Activated CD8-positive, alpha-beta memory T cell treated with anti-CD3 and anti-CD28 coated beads for 1 hour (primary cell): ENCODE data around the gene MATK.
A peak's percentile ranks its signal among the peaks of the same experiment; 100 is the strongest.
"Not testable (repeated sequence)": the region's sequence is repeated elsewhere in the genome, so short reads cannot be mapped to it uniquely, and the experiment has no call there.

Experiments
- DNase-seq, 2 donors: peaks; one replicate each; pipeline ENCODE4 v3.0.0-alpha.2; 2020; ENCODE audit warnings: low read depth in 1 of 2; ENCODE audit errors: extremely low read depth in 1 of 2

MATK gene

GRCh38 chr19:3773814-3774515, 12.2 kb downstream of the MATK start:
- DNase-seq: no peak

GRCh38 chr19:3771906-3772455, 14.2 kb downstream of the MATK start, which contains the start of gene RAX2:
RAX2 (minus strand) TSS chr19:3772228; CDS start chr19:3771742, 486 bp downstream.
- no peak for DNase-seq

- no peak for DNase-seq
Measured at GRCh38 chr19:3771000-3771905, 14.9 kb downstream of the MATK start.

GRCh38 chr19:3770136-3770999, 15.8 kb downstream of the MATK start:
- no peak for DNase-seq

GRCh38 chr19:3769494-3769893, 16.7 kb downstream of the MATK start:
- DNase-seq: no peak

- DNase-seq: no peak
Measured at GRCh38 chr19:3768748-3769099, 17.5 kb downstream of the MATK start.

- no peak for DNase-seq
Measured at GRCh38 chr19:3768015-3768747, 18.0 kb downstream of the MATK start.

GRCh38 chr19:3767050-3767449, 19.1 kb downstream of the MATK start:
- no peak for DNase-seq

GRCh38 chr19:3766520-3766919, 19.7 kb downstream of the MATK start:
- no peak for DNase-seq

- DNase-seq: not testable (repeated sequence)
Measured at GRCh38 chr19:3765757-3766156, 20.4 kb downstream of the MATK start.

- no peak for DNase-seq
Measured at GRCh38 chr19:3765121-3765520, 21.1 kb downstream of the MATK start.

GRCh38 chr19:3762501-3763459, 23.4 kb downstream of the MATK start, which contains the start of gene MRPL54:
MRPL54 (plus strand) TSS chr19:3762682; CDS start chr19:3762701, 19 bp downstream.
- DNase-seq: peak; percentile 98

- DNase-seq: no peak
Measured at GRCh38 chr19:3762130-3762473, 24.1 kb downstream of the MATK start.

- peak; percentile 78 to 94 for DNase-seq
Measured at GRCh38 chr19:3761382-3762129, 24.6 kb downstream of the MATK start, which contains the start of gene APBA3. APBA3 (minus strand) TSS chr19:3761692; CDS start chr19:3760264, 1,428 bp downstream.

GRCh38 chr19:3760871-3761361, 25.3 kb downstream of the MATK start:
- no peak for DNase-seq

- DNase-seq: no peak
Measured at GRCh38 chr19:3759482-3760254, 26.5 kb downstream of the MATK start.

- not testable (repeated sequence) for DNase-seq
Measured at GRCh38 chr19:3758297-3758696, 27.9 kb downstream of the MATK start.
